GM12872 (cell line): Measurements from ENCODE around the gene SLITRK4.

Experiments
- CTCF ChIP-seq: IDR thresholded peaks from 3 replicates; pipeline ENCODE4 v1.5.1; 2011; ENCODE audit warnings: low read depth, mild to moderate bottlenecking, low read length, moderate library complexity; ENCODE audit not compliant: insufficient read depth

SLITRK4 gene

GRCh38 chrX:143642426-143642825 is 6.5 kb upstream of the SLITRK4 start:
- no peak for TF ChIP-seq CTCF

GRCh38 chrX:143636831-143637230 is 930 bp upstream of the SLITRK4 start:
- no peak for TF ChIP-seq CTCF

GRCh38 chrX:143634663-143635455 is 1.0 kb downstream of the SLITRK4 start:
- no peak for TF ChIP-seq CTCF

GRCh38 chrX:143634309-143634662 is 1.6 kb downstream of the SLITRK4 start:
- no peak for TF ChIP-seq CTCF

GRCh38 chrX:143633461-143634308 is 2.2 kb downstream of the SLITRK4 start:
- TF ChIP-seq CTCF, result no peak

- no peak for TF ChIP-seq CTCF
These were observed 3.1 kb downstream of the SLITRK4 start for GRCh38 chrX:143632625-143633410.

GRCh38 chrX:143623657-143624056 is 12.2 kb downstream of the SLITRK4 start:
- TF ChIP-seq CTCF, result no peak
